Cardiac muscle cell (in vitro differentiated cells and primary cell): Measurements from ENCODE around the gene MRGPRF. TPM values are rescaled to one million over a fixed set of nuclear protein-coding genes. Genes with fewer than 3 reads are reported as not detected.

Experiments used
- DNase-seq, 2 donors: peaks; one replicate each; pipeline versions ENCODE4 v3.0.0 to v3.0.0-alpha.2; 2010 to 2017; ENCODE audit warnings: low read depth in 1 of 2, low spot score in 1 of 2
- H3K27ac ChIP-seq: fragments of 200-600 bp; sonication (generic); 2 replicates; pipeline ENCODE4 v1.5.1; 2016
- H3K27me3 ChIP-seq: fragments of 200-600 bp; sonication (generic); 2 replicates; pipeline ENCODE4 v1.6.0; 2016; ENCODE audit warnings: control low read depth
- H3K36me3 ChIP-seq: fragments of 200-600 bp; sonication (generic); 2 replicates; pipeline ENCODE4 v1.5.1; 2016; ENCODE audit warnings: control low read depth
- H3K4me1 ChIP-seq: fragments of 200-600 bp; sonication (generic); 2 replicates; pipeline ENCODE4 v1.8.1; 2017; ENCODE audit warnings: low read depth, mild to moderate bottlenecking, mixed run types
- H3K4me3 ChIP-seq: fragments of 200-600 bp; sonication (generic); 2 replicates; pipeline ENCODE4 v1.5.1; 2016; ENCODE audit warnings: mild to moderate bottlenecking
- H3K9me3 ChIP-seq: fragments of 200-600 bp; sonication (generic); 2 replicates; pipeline ENCODE4 v1.5.1; 2017; ENCODE audit warnings: low read depth, mild to moderate bottlenecking, control low read depth
- polyA plus RNA-seq: library from polyadenylated mRNA; unstranded; fragments of >200 nt; fragmentation: Nextera tagmentation; extraction: Ambion mirVana; gene quantifications from 2 replicates; pipeline ENCODE4 v1.2.1, GENCODE V29; 2016
- total RNA-seq: library from RNA; depleted of rRNA; stranded (reverse); fragments of >200 nt; gene quantifications from 2 replicates; pipeline ENCODE4 v1.2.3, GENCODE V29; 2016
- TF ChIP-seq, protein P1 (sequence below): IDR thresholded peaks from 2 replicates; pipeline ENCODE4 v1.5.1; 2012; ENCODE audit warnings: low read depth, mild to moderate bottlenecking, low read length

MRGPRF gene
- total and polyA plus RNA-seq, 2 experiments from 2014 or later, result 9.3 to 13.8 TPM

DNA sequence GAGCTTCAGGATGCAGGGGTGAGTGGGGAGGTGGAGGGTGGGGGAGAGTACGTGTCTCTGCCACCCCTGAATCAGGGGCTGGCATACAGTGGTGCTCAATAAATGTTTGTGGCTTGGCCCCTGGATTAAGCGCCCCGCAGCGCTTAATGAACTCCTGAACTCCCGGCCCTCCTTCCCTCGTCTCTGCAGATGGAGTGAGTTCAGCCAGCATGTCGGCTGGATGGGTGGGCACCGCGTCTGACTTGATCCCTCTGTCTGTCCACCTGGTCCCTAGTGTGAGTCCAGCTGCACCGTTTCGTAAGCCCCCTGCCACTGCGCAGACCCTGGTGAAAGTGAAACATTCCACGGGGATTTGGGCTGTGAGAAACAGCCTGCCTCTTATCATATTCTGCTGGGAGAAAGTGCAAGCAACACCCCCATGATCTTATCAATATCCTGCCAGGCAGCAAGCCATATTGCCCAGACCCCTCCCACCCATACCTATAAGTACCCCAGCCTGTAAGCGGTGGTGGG lies 20.2 kb downstream of the MRGPRF start:
- Histone ChIP-seq H3K9me3 (no peaks in the 10 kb centered on the region), H3K4me1 (no peaks in the 10 kb centered on the region), H3K36me3 (no peaks in the 10 kb centered on the region), H3K27ac (no peak overlapping the region), H3K27me3 (no peaks in the 10 kb centered on the region), H3K4me3 (no peak overlapping the region)
- no peak for DNase-seq
- TF ChIP-seq, protein P1, sequence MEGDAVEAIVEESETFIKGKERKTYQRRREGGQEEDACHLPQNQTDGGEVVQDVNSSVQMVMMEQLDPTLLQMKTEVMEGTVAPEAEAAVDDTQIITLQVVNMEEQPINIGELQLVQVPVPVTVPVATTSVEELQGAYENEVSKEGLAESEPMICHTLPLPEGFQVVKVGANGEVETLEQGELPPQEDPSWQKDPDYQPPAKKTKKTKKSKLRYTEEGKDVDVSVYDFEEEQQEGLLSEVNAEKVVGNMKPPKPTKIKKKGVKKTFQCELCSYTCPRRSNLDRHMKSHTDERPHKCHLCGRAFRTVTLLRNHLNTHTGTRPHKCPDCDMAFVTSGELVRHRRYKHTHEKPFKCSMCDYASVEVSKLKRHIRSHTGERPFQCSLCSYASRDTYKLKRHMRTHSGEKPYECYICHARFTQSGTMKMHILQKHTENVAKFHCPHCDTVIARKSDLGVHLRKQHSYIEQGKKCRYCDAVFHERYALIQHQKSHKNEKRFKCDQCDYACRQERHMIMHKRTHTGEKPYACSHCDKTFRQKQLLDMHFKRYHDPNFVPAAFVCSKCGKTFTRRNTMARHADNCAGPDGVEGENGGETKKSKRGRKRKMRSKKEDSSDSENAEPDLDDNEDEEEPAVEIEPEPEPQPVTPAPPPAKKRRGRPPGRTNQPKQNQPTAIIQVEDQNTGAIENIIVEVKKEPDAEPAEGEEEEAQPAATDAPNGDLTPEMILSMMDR, result no peak

DNA sequence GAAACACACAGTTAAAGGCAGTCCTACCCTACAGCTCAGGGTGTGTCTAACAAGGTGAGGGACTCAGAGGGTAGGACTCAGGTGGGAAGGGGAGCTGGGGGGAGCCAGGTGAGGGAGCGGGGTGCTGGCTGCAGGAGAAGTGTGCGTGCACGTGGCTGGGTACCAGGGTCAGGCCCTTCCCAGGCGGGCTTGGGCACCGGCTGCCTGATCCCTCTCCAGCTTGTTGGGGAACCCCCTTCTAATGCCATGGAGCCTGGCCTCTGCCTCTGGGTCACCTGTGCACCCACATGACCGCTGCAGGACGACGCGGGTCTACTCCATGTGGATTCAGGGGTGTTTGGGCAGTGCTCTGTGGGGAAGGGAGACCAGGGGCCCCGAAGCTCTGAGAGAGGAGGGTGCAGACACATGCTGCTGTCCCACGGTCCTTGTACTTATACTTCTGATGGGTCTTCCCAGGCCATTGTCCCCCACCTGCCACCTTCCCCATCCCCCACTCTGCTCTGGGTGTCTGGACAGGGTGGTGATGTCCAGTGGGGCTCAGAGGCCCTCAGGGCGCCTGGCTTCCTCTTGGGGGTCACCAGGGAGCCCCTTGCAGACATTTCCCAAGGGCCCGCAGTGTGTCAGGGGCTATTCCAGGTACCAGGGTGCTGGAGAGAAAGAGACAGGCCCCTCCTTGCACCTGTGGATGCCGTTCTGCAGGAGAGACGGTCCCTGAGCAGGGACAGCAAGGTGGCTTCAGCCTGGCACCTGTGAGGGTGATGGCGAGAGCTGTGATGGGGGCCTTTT lies 21.9 kb downstream of the MRGPRF start:
- H3K9me3 ChIP-seq, result no peaks in the 10 kb centered on the region
- TF ChIP-seq, protein P1, result no peak
- no peaks in the 10 kb centered on the region for H3K27me3 ChIP-seq
- no peak for DNase-seq
- no peak overlapping the region for H3K27ac ChIP-seq
- no peaks in the 10 kb centered on the region for H3K36me3 ChIP-seq
- no peak overlapping the region for H3K4me3 ChIP-seq
- no peaks in the 10 kb centered on the region for H3K4me1 ChIP-seq

DNA sequence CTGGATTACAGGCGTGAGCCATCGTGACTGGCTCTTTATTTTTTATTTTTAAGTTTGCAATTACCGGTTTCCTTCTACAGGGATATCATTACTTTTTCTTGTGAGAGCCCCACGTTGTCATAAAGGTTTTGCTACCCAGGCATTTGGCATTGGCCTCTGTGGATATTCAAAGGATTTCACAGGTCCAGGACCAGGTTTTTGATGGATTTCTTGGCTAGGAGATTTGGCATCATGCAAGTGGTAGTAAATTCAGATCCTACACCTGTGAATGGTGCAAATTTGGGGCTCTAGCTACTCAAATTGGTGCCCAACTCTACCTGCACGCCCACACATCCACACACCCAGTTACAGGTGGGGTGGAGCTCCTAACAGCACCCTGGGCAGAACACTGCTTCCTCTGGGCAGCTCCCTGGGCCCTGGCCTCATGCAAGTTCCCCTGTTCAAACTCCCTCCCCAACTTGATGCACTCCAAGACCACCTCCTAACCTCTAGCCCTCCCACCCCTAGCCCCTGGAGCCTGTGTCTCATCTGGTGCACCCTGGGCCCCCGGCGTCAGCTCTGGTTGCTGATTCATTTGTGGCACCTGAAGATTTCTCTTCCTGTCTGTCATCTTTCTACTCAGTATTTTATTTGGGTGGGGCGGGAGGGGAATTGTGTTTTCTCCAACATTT lies 23.0 kb downstream of the MRGPRF start:
- TF ChIP-seq, protein P1, result no peak
- Histone ChIP-seq H3K36me3 (no peaks in the 10 kb centered on the region), H3K4me1 (no peaks in the 10 kb centered on the region), H3K27me3 (no peaks in the 10 kb centered on the region), H3K27ac (no peak overlapping the region), H3K9me3 (no peaks in the 10 kb centered on the region), H3K4me3 (no peak overlapping the region)
- DNase-seq, result no peak

DNA sequence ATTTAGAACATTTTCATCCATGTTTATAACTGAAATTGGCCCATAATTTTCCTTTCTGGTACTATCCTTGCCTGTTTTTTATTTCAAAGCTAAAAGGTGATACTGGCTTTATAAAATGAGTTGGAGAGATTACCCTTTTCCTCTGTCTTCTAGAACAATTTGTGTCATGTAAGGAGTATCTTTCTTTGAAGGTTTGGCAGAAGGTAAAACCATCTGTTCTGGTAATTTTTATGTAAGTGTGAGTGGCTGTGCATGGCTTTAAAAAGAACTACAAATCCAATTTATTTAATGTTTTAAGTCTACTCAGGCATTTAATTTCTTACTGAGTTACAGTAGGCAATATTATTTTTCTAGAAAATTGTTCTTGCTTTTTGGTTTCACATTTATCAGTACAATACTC lies 24.6 kb downstream of the MRGPRF start:
- TF ChIP-seq, protein P1, result no peak
- Histone ChIP-seq H3K4me3 (no peak overlapping the region), H3K4me1 (no peaks in the 10 kb centered on the region), H3K36me3 (no peaks in the 10 kb centered on the region), H3K27ac (no peak overlapping the region), H3K27me3 (no peaks in the 10 kb centered on the region), H3K9me3 (no peaks in the 10 kb centered on the region)
- DNase-seq, result no peak

DNA sequence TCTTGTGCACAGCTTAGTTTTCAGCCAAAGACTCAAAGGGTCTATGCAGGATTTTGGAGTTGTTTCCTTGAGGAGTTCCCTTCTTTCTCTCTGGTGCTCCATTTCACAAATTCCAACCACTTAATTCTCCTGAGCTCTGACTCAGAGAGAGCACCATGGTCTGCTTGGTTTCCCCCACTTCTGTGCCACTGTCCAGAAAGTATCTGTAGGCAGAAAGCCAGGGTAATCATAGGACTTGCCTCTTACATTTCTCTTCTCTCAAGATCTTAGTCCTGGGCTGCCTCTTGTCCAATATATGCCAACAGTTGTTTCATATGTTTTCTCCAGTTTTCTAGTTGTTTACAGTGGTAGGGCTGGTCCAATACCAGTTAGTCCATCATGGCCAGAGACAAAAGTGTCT lies 25.8 kb downstream of the MRGPRF start:
- Histone ChIP-seq H3K4me1 (no peaks in the 10 kb centered on the region), H3K4me3 (no peak overlapping the region), H3K36me3 (no peaks in the 10 kb centered on the region), H3K27ac (no peak overlapping the region), H3K27me3 (no peaks in the 10 kb centered on the region), H3K9me3 (no peaks in the 10 kb centered on the region)
- TF ChIP-seq, protein P1, result no peak
- no peak for DNase-seq
